Kidney capillary endothelial cell (primary cell): ENCODE measurements around the gene PELO.

ENCODE experiments used
- DNase-seq: peaks from one replicate; pipeline ENCODE4 v3.0.0-alpha.2; 2018; ENCODE audit warnings: low spot score

The PELO gene

GRCh38 chr5:52771343-52772039, 16.2 kb upstream of the PELO start:
- no peak for DNase-seq

- DNase-seq = no peak
Observed at GRCh38 chr5:52772668-52773067, 15.0 kb upstream of the PELO start.

- DNase-seq = no peak
Observed at GRCh38 chr5:52773342-52773741, 14.4 kb upstream of the PELO start.

- DNase-seq = no peak
Observed at GRCh38 chr5:52774005-52774410, 13.7 kb upstream of the PELO start.

- DNase-seq = no peak
Observed at GRCh38 chr5:52776116-52776515, 11.6 kb upstream of the PELO start.

GRCh38 chr5:52777186-52777585, 10.5 kb upstream of the PELO start:
- DNase-seq = no peak

- no peak for DNase-seq
Observed at GRCh38 chr5:52778781-52779180, 8.9 kb upstream of the PELO start.

GRCh38 chr5:52779213-52779612, 8.5 kb upstream of the PELO start:
- no peak for DNase-seq

GRCh38 chr5:52783226-52783959, 4.3 kb upstream of the PELO start:
- DNase-seq = no peak

GRCh38 chr5:52784737-52785136, 3.0 kb upstream of the PELO start:
- no peak for DNase-seq

GRCh38 chr5:52786391-52786790, 1.3 kb upstream of the PELO start:
- DNase-seq = no peak

- DNase-seq = no peak
Observed at GRCh38 chr5:52786949-52787599, 642 bp upstream of the PELO start.

- DNase-seq = no peak
Observed at GRCh38 chr5:52788505-52788821, 747 bp downstream of the PELO start.

GRCh38 chr5:52789378-52789777, 1.7 kb downstream of the PELO start:
- no peak for DNase-seq

- no peak for DNase-seq
Observed at GRCh38 chr5:52789851-52790250, 2.1 kb downstream of the PELO start.

GRCh38 chr5:52791366-52791765, 3.6 kb downstream of the PELO start:
- DNase-seq = no peak

GRCh38 chr5:52794519-52794918, 6.8 kb downstream of the PELO start:
- DNase-seq = no peak

GRCh38 chr5:52796031-52796430, 8.3 kb downstream of the PELO start:
- no peak for DNase-seq

- DNase-seq = no peak
Observed at GRCh38 chr5:52796516-52797103, 8.9 kb downstream of the PELO start.

GRCh38 chr5:52798938-52799337, 11.2 kb downstream of the PELO start:
- no peak for DNase-seq

- peak; percentile 80 for DNase-seq
Observed at GRCh38 chr5:52799358-52799982, 11.8 kb downstream of the PELO start.

- peak; percentile 96 for DNase-seq
Observed at GRCh38 chr5:52799983-52800393, 12.3 kb downstream of the PELO start.
